Transverse colon (tissue), 3 donors: ENCODE results near the gene GPATCH11.

Source experiments
- POLR2A ChIP-seq: fragments of 450-650 bp; IDR thresholded peaks from one replicate; pipeline ENCODE4 v1.6.1; 2016; ENCODE audit warnings: antibody characterized with exemption, mild to moderate bottlenecking, moderate library complexity
- POLR2AphosphoS5 ChIP-seq, 3 donors: sonication (generic); formaldehyde crosslinking; IDR thresholded peaks; one replicate each; pipeline ENCODE4 v1.6.1; 2016; ENCODE audit warnings: antibody characterized with exemption in 3 of 3

DNA sequence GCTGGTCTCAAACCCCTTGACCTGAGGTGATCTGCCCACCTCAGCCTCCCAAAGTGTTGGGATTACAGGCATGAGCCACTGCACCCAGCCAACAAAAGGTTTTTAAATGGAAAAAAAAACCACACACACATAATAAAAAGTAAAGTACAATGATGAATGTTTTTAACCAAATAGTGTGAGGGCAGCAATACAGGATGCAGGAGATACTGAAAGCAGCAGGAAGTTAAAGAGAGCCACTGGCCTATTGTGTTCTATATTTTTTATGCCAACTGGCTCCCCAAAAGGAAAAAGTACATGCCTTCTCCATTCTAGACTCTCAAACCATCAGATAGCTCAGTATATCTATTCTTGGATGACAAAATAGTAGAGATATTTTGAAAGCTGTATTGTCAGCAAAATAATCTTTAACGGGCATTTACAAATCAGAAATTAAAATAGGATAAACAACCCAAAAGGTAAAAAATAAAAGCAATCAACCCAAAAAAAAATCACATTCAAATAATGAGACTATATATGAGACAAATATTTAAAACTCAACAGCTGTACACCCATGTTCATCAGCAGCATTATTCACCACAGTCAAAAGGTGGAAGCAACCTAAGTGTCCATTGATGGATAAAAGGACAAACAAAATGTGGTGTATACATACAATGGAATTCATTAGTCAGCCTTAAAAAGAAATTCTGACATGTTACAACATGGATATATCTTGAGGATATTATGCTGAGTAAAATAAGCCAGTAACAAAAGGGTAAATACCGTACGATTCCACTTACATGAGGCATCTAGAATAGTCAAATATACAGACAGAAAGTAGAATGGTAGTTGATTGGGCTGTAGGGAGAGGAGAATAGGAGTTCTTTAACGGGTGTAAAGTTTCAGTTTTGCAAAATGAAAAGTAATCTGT lies 26.2 kb downstream of the GPATCH11 start:
- TF ChIP-seq POLR2A (no peak), POLR2AphosphoS5 (IDR thresholded peaks at IDR 0.05) (no peak)
